ENCODE measurements around the gene SNRNP70. TPM values are rescaled to one million over a fixed set of nuclear protein-coding genes. Genes with fewer than 3 reads are reported as not detected.

Gene SNRNP70
- total and polyA plus RNA-seq, 2 of the 13 experiments (the other 11 are each of a cell fraction or from before 2014, with no cell fraction given) = 150 to 210 TPM

- no peak; the same call in 1 of the 2 replicates for TF ChIP-seq DZIP1 (CRISPR knock-in tag; IDR thresholded peaks at IDR 0.05)
- TF ChIP-seq YEATS4 (CRISPR knock-in tag; IDR thresholded peaks at IDR 0.05; ENCODE audit: borderline replicate concordance) = peak; percentile 27; the same call in 1 of the 2 replicates
- peak; percentile 29 for TF ChIP-seq ZNF883 (CRISPR knock-in tag; IDR thresholded peaks at IDR 0.05; ENCODE audit: not compliant biosample characterization)
- TF ChIP-seq, protein P1, sequence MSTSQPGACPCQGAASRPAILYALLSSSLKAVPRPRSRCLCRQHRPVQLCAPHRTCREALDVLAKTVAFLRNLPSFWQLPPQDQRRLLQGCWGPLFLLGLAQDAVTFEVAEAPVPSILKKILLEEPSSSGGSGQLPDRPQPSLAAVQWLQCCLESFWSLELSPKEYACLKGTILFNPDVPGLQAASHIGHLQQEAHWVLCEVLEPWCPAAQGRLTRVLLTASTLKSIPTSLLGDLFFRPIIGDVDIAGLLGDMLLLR (CRISPR knock-in tag; IDR thresholded peaks at IDR 0.05) = no peak
- TF ChIP-seq PCBP1 (IDR thresholded peaks at IDR 0.05; ENCODE audit: borderline replicate concordance, low read depth, low read length) = 0 out of 2 replicates have a peak, but pooled peaks have one; percentile 31
- no peak for TF ChIP-seq NFAT5 (CRISPR knock-in tag; IDR thresholded peaks at IDR 0.05)
- peak; percentile 26; the same call in 1 of the 2 replicates for TF ChIP-seq HNF4G (IDR thresholded peaks at IDR 0.05; ENCODE audit: borderline replicate concordance, low read depth, low read length)
- no peak for TF ChIP-seq HNF4G (CRISPR knock-in tag; IDR thresholded peaks at IDR 0.05; ENCODE audit: borderline replicate concordance, low read depth)
- no peak for TF ChIP-seq ZUFSP (CRISPR knock-in tag; IDR thresholded peaks at IDR 0.05; ENCODE audit: borderline replicate concordance)
- TF ChIP-seq CHD2 (IDR thresholded peaks at IDR 0.05; ENCODE audit: low read depth, low read length) = no peak
- TF ChIP-seq KDM5A (IDR thresholded peaks at IDR 0.05; ENCODE audit: borderline replicate concordance, low read length) = no peak
- peak; percentile 83 for TF ChIP-seq HNF1B (CRISPR knock-in tag; IDR thresholded peaks at IDR 0.05)
- TF ChIP-seq ADNP (CRISPR knock-in tag; IDR thresholded peaks at IDR 0.05) = no peak
- no peak for TF ChIP-seq SNRNP70 (IDR thresholded peaks at IDR 0.05; ENCODE audit: low read depth, low read length)
- no peak for TF ChIP-seq PHF21A (CRISPR knock-in tag; IDR thresholded peaks at IDR 0.05)
Measured at GRCh38 chr19:49157445-49158224, 72.4 kb downstream of the SNRNP70 start, which contains the start of gene TRPM4 (continued).
